HepG2 (cell line): ENCODE data around the gene AKAP8L. TPM values are rescaled to one million over a fixed set of nuclear protein-coding genes. Genes with fewer than 3 reads are reported as not detected.

Source experiments
- ARNTL ChIP-seq: sonication (generic); formaldehyde crosslinking; IDR thresholded peaks from 2 replicates; pipeline ENCODE4 v1.4.0; 2020; ENCODE audit warnings: mild to moderate bottlenecking, missing genetic modification reagents
- DRAP1 ChIP-seq: IDR thresholded peaks from 2 replicates; pipeline ENCODE4 v1.6.1; 2016; ENCODE audit warnings: missing genetic modification reagents, missing compliant biosample characterization
- GLI4 ChIP-seq: sonication (generic); formaldehyde crosslinking; IDR thresholded peaks from 2 replicates; pipeline ENCODE4 v1.5.1; 2020; ENCODE audit warnings: missing genetic modification reagents, mild to moderate bottlenecking, moderate library complexity, borderline replicate concordance
- MIXL1 ChIP-seq: IDR thresholded peaks from 2 replicates; pipeline ENCODE4 v1.6.1; 2016
- NCOR1 ChIP-seq: fragments of 200-600 bp; sonication (generic); IDR thresholded peaks from 2 replicates; pipeline ENCODE4 v1.7.0; 2017; ENCODE audit warnings: antibody characterized with exemption, low read length, borderline replicate concordance
- NFRKB ChIP-seq: fragments of 450-650 bp; IDR thresholded peaks from 2 replicates; pipeline ENCODE4 v1.6.1; 2017
- PATZ1 ChIP-seq: sonication (generic); formaldehyde crosslinking; IDR thresholded peaks from 2 replicates; pipeline ENCODE4 v1.4.0; 2020; ENCODE audit warnings: missing genetic modification reagents
- RCOR2 ChIP-seq: IDR thresholded peaks from 2 replicates; pipeline ENCODE4 v1.6.1; 2016; ENCODE audit warnings: missing biosample characterization, missing genetic modification reagents
- SAP130 ChIP-seq: IDR thresholded peaks from 2 replicates; pipeline ENCODE4 v1.6.1; 2016; ENCODE audit warnings: low read depth
- SKIL ChIP-seq: sonication (generic); formaldehyde crosslinking; IDR thresholded peaks from 2 replicates; pipeline ENCODE4 v1.8.0; 2022; ENCODE audit warnings: missing genetic modification reagents, mild to moderate bottlenecking, moderate library complexity, borderline replicate concordance
- SNAPC5 ChIP-seq: sonication (generic); formaldehyde crosslinking; IDR thresholded peaks from 2 replicates; pipeline ENCODE4 v1.8.1; 2023; ENCODE audit warnings: mild to moderate bottlenecking, missing genetic modification reagents, borderline replicate concordance
- STAG1 ChIP-seq: sonication (generic); formaldehyde crosslinking; IDR thresholded peaks from 2 replicates; pipeline ENCODE4 v1.4.0; 2020; ENCODE audit warnings: missing genetic modification reagents
- THAP9 ChIP-seq: sonication (generic); formaldehyde crosslinking; IDR thresholded peaks from 2 replicates; pipeline ENCODE4; 2020; ENCODE audit warnings: missing genetic modification reagents, mild to moderate bottlenecking, borderline replicate concordance
- ZFAT ChIP-seq: sonication (generic); formaldehyde crosslinking; conservative IDR thresholded peaks from 2 replicates; pipeline ENCODE4 v1.8.1; 2023; ENCODE audit warnings: missing genetic modification reagents, inconsistent platforms
- ZNF441 ChIP-seq: sonication (generic); formaldehyde crosslinking; IDR thresholded peaks from 2 replicates; pipeline ENCODE4 v1.7.0; 2021; ENCODE audit warnings: missing genetic modification reagents, borderline replicate concordance
- ZNF597 ChIP-seq: sonication (generic); formaldehyde crosslinking; IDR thresholded peaks from 2 replicates; pipeline ENCODE4 v1.5.0; 2020; ENCODE audit warnings: missing genetic modification reagents
- ZNF772 ChIP-seq: sonication (generic); formaldehyde crosslinking; IDR thresholded peaks from 2 replicates; pipeline ENCODE4 v1.5.0; 2020; ENCODE audit warnings: mild to moderate bottlenecking, missing genetic modification reagents
- ZNF773 ChIP-seq: sonication (generic); formaldehyde crosslinking; IDR thresholded peaks from 2 replicates; pipeline ENCODE4 v1.4.0; 2020; ENCODE audit warnings: missing genetic modification reagents, borderline replicate concordance
- ZNF800 ChIP-seq: sonication (generic); formaldehyde crosslinking; IDR thresholded peaks from 2 replicates; pipeline ENCODE4 v1.4.0; 2020; ENCODE audit warnings: missing genetic modification reagents
- polyA plus RNA-seq, 8 experiments: library from polyadenylated mRNA; depleted of rRNA in 3 of 8; stranded (reverse) in 7 of 8; unstranded in 1 of 8; fragments of >200 nt; fragmentation: Illumina TruSeq in 4 of 8; extraction: Trizol in 4 of 8; gene quantifications; 2 replicates each; pipeline versions ENCODE4 v1.2.1 to v1.2.3, GENCODE V29; 2011 to 2016; ENCODE audit warnings: low read depth in 4 of 8, missing spikeins in 1 of 8, mixed read lengths in 1 of 8; ENCODE audit not compliant: insufficient read depth in 1 of 8
- total RNA-seq, 5 experiments: library from RNA; depleted of rRNA; stranded (reverse); fragments of >200 nt; fragmentation: Illumina TruSeq; extraction: Trizol; gene quantifications; 2 replicates each; pipeline ENCODE4 v1.2.3, GENCODE V29; 2016; ENCODE audit warnings: low read depth in 1 of 5

Gene AKAP8L
- total and polyA plus RNA-seq, 2 of the 13 experiments (the other 11 are each of a cell fraction or from before 2014, with no cell fraction given), result 48.2 to 49.6 TPM

GRCh38 chr19:15379999-15380647 lies 38.7 kb downstream of the AKAP8L start (continued):
- TF ChIP-seq ZNF772 (no peak), STAG1 (CRISPR knock-in tag) (peak; percentile 2; the same call in 1 of the 2 replicates), THAP9 (CRISPR knock-in tag) (no peak), ZNF773 (CRISPR knock-in tag) (no peak), SKIL (CRISPR knock-in tag) (0 out of 2 replicates have a peak, but pooled peaks have one; percentile 26), MIXL1 (CRISPR knock-in tag) (0 out of 2 replicates have a peak, but pooled peaks have one; percentile 3), GLI4 (no peak), SAP130 (peak; percentile 59), ZNF800 (CRISPR knock-in tag) (0 out of 2 replicates have a peak, but pooled peaks have one; percentile 18), ZFAT (CRISPR knock-in tag) (no peak), PATZ1 (CRISPR knock-in tag) (peak; percentile 79), ZNF597 (CRISPR knock-in tag) (0 out of 2 replicates have a peak, but pooled peaks have one; percentile 14), ZNF441 (CRISPR knock-in tag) (no peak), RCOR2 (CRISPR knock-in tag) (no peak), NCOR1 (no peak), ARNTL (CRISPR knock-in tag) (0 out of 2 replicates have a peak, but pooled peaks have one; percentile 2), SNAPC5 (CRISPR knock-in tag) (no peak), DRAP1 (peak; percentile 4; the same call in 1 of the 2 replicates), NFRKB (no peak)
